Measurements from ENCODE around the gene CTNNAL1. TPM values are rescaled to one million over a fixed set of nuclear protein-coding genes. Genes with fewer than 3 reads are reported as not detected.

The CTNNAL1 gene
- total RNA-seq, 6 experiments from 2014 or later: 12.0 to 26.4 (median 20.3) TPM

GRCh38 chr9:108913391-108913790 lies 99.9 kb downstream of the CTNNAL1 start:
- Histone ChIP-seq H3K27me3 (no peaks in the 10 kb centered on the region), H3K9me3 (no peaks in the 10 kb centered on the region), H3K4me3 (no peak overlapping the region), H3K4me1 (peaks cover 0 to 13% (median 2%) of the 10 kb centered on the region in 4 donors), H3K36me3 (peaks cover 0 to 50% (median 22%) of the 10 kb centered on the region in 4 donors), H3K27ac (no peak overlapping the region)
- intact Hi-C loops (cut with DNase I): no loop called here
- no peak for DNase-seq
- ATAC-seq: no peak
- WGBS (ENCODE audit: insufficient coverage, low coverage, low lambda C conversion rate, missing lambda C conversion rate): 52% methylated on average over 3 of the region's 5 CpGs
- TF ChIP-seq CTCF (IDR thresholded peaks at IDR 0.05): no peak
- no peak for TF ChIP-seq POLR2A (IDR thresholded peaks at IDR 0.05)

- H3K4me3 ChIP-seq: no peak overlapping the region
- TF ChIP-seq CTCF (IDR thresholded peaks at IDR 0.05): no peak
- TF ChIP-seq POLR2A (IDR thresholded peaks at IDR 0.05): no peak
- H3K36me3 ChIP-seq: peaks cover 3 to 47% (median 22%) of the 10 kb centered on the region in 4 donors
- H3K4me1 ChIP-seq: peaks cover 0 to 13% (median 2%) of the 10 kb centered on the region in 4 donors
- WGBS (ENCODE audit: insufficient coverage, low coverage, low lambda C conversion rate, missing lambda C conversion rate): 20% methylated on average over 1 of the region's 1 CpG
- no peak for DNase-seq
- ATAC-seq: no peak
- H3K27ac ChIP-seq: no peak overlapping the region
- no peaks in the 10 kb centered on the region for H3K9me3 ChIP-seq
- intact Hi-C loops (cut with DNase I): no loop called here
- no peaks in the 10 kb centered on the region for H3K27me3 ChIP-seq
Measured at GRCh38 chr9:108911820-108912219, 101.5 kb downstream of the CTNNAL1 start.

- WGBS (ENCODE audit: insufficient coverage, low coverage, low lambda C conversion rate, missing lambda C conversion rate): 80% methylated on average over 1 of the region's 2 CpGs
- ATAC-seq (peak in 2 of 4 donors; percentile 30 to 64), DNase-seq (no peak)
- peaks cover 3 to 41% (median 19%) of the 10 kb centered on the region in 4 donors for H3K36me3 ChIP-seq
- H3K4me3 ChIP-seq: no peak overlapping the region
- peaks cover 0 to 13% (median 2%) of the 10 kb centered on the region in 4 donors for H3K4me1 ChIP-seq
- no peaks in the 10 kb centered on the region for H3K27me3 ChIP-seq
- intact Hi-C loops (cut with DNase I): no loop called here
- peak overlapping the region in 2 of 3 donors; percentile 22 to 34 for H3K27ac ChIP-seq
- H3K9me3 ChIP-seq: no peaks in the 10 kb centered on the region
- no peak for TF ChIP-seq CTCF (IDR thresholded peaks at IDR 0.05)
- TF ChIP-seq POLR2A (IDR thresholded peaks at IDR 0.05): no peak
Measured at GRCh38 chr9:108910914-108911313, 102.4 kb downstream of the CTNNAL1 start.

GRCh38 chr9:108910402-108910801 lies 102.9 kb downstream of the CTNNAL1 start:
- Histone ChIP-seq H3K4me1 (peaks cover 0 to 15% (median 2%) of the 10 kb centered on the region in 4 donors), H3K27me3 (no peaks in the 10 kb centered on the region), H3K27ac (peak overlapping the region in 2 of 3 donors; percentile 7 to 22), H3K4me3 (no peak overlapping the region), H3K36me3 (peaks cover 3 to 36% (median 17%) of the 10 kb centered on the region in 4 donors), H3K9me3 (no peaks in the 10 kb centered on the region)
- ATAC-seq: peak; percentile 54 to 94 (median 81)
- TF ChIP-seq CTCF (IDR thresholded peaks at IDR 0.05): no peak
- no peak for TF ChIP-seq POLR2A (IDR thresholded peaks at IDR 0.05)
- no peak for DNase-seq
- intact Hi-C loops (cut with DNase I): no loop called here

- Histone ChIP-seq H3K4me3 (no peak overlapping the region), H3K36me3 (peaks cover 0 to 38% (median 9%) of the 10 kb centered on the region in 4 donors), H3K27me3 (no peaks in the 10 kb centered on the region), H3K27ac (no peak overlapping the region), H3K4me1 (peaks cover 0 to 9% (median 2%) of the 10 kb centered on the region in 4 donors), H3K9me3 (no peaks in the 10 kb centered on the region)
- ATAC-seq: peak in 1 of 4 donors; percentile 16
- TF ChIP-seq CTCF (IDR thresholded peaks at IDR 0.05) (no peak), POLR2A (IDR thresholded peaks at IDR 0.05) (no peak)
- 43% methylated on average over 2 of the region's 2 CpGs for WGBS (ENCODE audit: insufficient coverage, low coverage, low lambda C conversion rate, missing lambda C conversion rate)
- intact Hi-C loops (cut with DNase I): no loop called here
- DNase-seq: no peak
Measured at GRCh38 chr9:108905494-108905893, 107.8 kb downstream of the CTNNAL1 start.

Measured in right lobe of liver (tissue), 6 donors.